SW 1271 (cell line): ENCODE results near the gene TTLL10.
"Not testable (repeated sequence)": the region's sequence is repeated elsewhere in the genome, so short reads cannot be mapped to it uniquely, and the experiment has no call there.

Experiments used
- DNase-seq, 2 experiments: peaks; one replicate each; lab custom pipeline; 2025; lab: John Stamatoyannopoulos, UW

Gene TTLL10

DNA sequence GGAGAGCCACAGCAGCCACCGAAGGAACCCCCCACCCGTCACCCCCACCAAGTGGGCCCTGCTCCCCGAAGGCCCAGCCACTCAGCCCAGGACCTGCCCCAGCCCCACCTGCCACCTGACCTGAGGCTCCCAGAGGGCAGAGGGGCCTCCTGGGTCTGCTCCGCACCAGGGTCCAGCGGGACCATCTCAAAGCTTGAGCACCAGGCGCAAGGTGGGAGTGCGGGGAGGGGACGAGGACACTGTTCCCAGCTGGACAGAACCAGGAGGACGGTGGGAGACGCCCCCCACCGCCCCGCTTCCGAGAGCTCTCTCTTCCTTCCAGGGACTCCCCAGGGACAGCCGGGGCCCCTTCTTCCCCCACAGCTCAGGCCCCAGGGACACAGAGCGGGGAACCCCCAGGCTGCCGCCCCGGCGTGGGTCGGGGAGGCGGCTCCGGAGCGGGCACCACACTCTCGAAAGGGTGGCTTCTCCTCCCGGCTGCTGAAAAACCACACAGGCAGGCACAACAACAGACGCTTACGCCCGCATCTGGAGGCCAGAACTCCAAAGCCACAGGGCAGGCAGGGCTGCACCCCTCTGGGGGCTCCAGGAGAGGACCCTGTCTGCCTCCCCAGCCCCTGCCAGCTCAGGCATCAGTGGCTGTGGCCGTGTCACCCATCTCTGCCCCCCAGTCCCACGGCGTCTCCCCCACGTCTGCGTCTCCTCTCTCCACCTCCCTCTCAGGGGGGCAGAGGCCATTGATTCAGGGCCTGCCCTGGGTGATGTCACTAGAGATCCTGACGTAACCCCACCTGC, 1.9 kb upstream of the TTLL10 start:
- no peak for DNase-seq

DNA sequence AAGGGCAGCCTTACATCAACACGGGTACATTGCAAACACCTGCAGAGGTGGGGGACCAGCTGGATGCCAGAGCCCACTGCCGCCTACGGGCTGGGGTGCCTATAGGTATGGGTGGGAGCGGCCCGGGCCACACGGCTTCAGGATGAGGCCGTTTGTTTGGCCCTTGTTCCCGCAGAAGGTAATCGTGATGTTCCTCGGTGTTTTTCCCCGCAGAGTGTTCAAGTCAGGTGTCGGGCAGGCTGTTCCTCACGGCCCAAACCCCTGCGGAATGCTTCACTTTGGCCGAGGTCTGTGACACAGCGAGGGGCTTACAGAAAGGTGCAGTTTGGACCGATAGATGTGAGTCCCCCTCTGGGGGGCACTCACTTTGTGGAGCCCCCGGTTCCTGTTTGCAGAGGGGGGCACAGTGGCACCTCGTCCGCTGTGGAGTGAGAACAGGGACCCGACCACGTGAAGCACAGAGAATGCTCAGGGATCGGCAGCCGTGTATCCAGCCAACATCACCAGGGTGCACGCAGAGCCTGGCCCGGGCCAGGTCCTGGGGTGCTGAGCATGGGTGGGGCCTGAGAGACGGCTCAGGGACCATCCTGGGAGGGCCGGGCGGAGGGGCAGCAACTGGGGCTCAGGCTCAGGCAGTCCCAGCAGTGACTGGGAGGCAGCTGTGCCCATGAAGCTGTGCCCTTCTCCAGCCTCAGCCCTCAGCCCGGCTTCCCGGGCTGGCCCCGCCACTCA, 453 bp upstream of the TTLL10 start:
- DNase-seq, result no peak

DNA sequence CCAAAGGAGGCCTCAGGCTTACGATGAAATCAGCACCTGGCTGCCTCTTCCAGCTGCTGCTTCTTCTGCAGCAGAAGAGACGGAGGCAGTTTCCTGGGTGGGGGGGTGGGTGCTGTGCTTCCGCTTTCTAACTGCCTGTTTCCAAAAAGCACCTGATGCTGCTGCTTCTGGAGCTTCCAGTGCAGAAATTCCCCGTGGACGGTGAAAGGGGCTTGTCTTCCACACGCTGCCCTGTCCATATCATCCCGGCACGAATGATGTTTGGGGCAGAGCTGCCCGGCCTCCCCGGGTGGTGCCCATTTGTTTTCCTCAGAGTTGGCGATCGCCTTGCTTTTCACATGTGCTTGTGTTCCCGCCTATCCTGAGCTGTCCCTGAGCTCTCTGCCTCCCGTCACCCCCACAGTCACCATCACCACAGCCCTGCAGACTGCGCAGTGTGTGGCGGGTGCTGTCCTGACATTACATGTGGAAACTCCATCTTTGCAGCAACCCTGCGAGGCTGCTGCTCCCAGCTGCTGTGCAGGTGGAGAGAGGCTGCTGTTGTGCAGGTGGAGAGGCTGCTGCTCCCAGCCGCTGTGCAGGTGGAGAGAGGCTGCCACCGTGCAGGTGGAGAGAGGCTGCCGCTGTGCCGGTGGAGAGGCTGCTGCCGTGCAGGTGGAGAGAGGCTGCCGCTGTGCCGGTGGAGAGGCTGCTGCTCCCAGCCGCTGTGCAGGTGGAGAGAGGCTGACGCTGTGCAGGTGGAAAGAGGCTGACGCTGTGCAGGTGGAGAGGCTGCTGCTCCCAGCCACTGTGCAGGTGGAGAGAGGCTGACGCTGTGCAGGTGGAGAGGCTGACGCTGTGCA, 1.8 kb downstream of the TTLL10 start:
- DNase-seq, result no peak

DNA sequence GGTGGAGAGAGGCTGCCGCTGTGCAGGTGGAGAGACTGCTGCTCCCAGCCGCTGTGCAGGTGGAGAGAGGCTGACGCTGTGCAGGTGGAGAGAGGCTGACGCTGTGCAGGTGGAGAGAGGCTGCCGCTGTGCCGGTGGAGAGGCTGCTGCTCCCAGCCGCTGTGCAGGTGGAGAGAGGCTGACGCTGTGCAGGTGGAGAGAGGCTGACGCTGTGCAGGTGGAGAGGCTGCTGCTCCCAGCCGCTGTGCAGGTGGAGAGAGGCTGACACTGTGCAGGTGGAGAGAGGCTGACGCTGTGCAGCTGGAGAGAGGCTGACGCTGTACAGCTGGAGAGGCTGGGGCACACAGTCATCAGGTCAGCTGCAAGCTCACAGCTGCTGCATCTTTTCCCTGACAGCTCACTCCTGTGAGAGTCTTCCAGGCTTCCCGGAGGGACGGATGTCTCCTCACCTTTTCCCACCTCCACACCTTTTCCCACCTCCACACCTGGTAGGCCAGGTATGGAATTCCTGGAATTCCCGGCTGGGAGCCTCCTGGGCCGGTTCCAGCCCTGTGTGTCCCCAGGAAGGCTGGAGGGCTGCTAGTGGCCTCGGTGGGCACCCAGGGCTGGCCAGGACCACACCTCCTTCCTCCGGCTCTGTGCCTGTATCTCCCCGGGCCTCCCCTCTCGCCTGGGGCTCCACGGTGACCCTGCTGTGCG, 2.5 kb downstream of the TTLL10 start:
- DNase-seq, result not testable (repeated sequence)

DNA sequence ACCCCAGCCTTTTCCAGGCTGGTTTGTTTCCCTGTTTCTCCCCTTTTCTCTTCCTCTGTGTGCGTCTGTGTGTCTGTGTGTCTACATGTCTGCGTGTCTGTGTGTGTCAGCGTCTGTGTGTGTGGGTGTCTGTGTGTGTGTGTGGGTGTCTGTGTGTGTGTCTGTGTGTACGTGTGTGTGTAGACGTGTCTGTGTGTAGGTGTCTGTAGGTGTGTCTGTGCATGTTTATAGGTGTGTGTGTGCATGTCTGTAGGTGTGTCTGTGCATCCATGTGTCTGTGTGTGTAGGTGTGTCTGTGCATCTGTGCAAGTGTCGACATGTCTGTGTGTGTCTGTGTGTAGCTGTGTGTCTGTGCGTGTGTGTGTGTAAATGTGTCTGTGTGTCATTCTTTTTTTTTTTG, 3.3 kb downstream of the TTLL10 start:
- no peak for DNase-seq

DNA sequence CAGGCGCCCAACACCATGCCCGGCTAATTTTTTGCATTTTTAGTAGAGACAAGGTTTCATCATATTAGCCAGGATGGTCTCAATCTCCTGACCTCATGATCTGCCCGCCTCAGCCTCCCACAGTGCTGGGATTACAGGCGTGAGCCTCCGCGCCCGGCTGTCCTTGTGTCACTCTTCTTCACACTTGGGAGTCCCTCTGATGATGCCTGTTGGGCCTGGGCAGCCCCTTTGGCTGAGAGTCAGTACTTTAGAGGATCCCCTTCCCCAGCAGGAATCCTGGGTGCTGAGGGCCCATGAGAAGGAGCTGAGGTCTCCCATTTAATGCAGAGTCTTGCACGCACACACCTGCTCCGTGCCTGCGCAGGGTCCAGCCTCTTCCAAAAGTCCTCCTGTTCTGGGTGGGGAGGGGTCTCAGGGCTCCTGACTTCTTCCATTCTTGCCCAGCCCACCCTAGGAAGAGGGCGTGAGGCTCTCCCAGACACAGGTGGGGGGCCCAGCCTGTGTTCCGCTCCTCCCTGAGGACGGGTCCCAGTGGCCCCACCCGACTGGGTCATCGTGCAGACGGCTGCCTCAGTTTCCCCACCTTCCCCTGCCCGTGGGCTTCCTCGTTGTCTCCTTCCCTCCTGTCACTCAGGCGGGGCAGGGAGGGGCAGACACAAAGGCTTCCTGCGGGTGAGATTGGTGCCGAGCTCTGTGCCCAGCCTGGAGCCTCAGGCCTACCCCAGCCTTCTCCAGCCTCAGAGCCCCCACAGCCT, 3.9 kb downstream of the TTLL10 start:
- DNase-seq, result no peak

DNA sequence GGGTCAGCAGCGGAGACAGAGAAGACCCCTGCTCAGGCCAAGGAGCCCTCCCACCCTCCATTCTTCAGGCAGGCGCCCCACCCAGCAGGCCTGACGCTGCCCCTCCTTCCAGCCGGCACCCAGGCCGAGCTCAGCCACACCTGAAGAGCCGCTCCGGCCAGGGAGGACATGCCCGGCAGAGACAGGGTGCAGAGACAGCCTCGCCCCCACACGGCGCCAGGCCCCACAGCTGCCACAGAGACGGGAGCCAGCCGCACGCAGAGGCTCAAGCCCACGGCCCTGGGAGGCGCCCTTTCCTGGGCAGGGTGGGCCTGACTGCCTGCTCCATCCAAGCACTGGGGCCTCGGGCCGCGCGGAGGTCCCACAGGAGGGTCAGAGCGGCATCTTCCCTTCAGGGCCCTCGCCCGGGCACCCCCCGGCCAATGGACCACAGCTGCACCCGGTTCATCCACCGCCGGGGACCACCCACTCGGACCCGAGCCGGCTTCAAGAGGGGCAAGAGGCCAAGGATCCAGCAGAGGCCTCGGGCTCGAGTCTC, 5.2 kb downstream of the TTLL10 start:
- no peak for DNase-seq

DNA sequence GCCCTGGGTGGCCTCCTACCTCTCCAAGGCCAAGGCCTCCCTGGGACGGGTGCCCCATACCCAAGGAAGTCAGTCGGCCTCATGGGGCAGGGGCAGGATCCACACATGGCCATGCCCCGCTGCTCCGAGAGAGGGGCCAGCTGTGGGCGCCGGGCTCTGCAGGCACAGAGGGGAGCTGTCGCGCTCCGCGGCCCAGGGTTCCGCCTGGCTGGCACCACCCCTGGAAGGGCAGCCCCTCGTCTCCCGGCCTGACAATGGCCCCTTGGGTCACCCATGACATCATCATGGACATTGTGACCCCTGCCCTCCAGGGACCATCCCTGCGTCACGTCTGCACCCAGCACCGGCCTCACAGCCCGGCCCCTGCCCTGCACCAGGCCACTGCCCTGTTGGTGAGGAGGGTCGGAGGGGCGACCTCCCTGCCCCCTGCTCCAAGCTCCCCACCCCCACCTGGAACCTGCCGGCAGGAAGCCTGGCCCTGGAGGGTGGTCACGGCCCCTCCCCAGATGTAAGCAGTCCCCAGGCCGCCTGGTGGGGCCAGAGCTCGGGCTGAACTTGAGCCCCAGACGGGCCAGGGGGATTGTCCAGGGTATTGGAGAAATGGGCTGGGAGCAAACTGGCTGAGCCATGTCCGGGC, 5.8 kb downstream of the TTLL10 start:
- no peak for DNase-seq

DNA sequence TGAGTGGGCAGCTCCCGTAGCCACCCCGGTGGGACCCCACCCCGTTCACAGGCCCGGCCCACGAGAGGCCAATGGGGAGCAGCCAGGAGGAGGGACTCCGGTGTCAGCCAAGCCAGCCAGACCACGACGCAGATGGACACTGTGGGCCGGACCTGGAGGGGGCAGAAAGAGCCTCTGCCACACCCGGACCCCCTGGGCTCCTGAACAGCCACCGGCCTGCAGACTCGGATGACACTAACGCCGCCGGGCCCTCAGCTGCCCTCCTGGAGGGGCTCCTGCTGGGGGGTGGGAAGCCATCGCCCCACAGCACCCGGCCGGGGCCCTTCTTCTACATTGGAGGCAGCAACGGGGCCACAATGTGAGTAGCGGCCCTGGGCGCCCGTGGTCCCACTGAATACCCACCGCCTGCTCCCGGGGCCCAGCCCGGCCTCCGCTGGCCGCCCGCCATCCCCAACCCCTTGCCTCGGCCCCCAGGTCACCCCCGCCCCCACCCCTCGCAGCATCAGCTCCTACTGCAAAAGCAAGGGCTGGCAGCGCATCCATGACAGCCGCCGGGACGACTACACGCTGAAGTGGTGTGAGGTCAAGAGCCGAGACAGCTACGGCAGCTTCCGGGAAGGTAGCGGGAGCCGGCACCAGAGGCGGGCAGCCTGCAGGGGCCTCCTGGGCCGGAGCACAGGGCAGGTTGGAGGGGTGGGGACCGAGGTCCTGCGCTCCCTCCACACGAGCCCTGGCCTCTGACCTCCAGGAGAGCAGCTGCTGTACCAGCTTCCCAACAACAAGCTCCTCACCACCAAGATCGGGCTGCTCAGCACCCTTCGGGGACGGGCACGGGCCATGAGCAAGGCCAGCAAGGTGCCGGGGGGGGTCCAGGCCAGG, 6.5 kb downstream of the TTLL10 start:
- no peak for DNase-seq

DNA sequence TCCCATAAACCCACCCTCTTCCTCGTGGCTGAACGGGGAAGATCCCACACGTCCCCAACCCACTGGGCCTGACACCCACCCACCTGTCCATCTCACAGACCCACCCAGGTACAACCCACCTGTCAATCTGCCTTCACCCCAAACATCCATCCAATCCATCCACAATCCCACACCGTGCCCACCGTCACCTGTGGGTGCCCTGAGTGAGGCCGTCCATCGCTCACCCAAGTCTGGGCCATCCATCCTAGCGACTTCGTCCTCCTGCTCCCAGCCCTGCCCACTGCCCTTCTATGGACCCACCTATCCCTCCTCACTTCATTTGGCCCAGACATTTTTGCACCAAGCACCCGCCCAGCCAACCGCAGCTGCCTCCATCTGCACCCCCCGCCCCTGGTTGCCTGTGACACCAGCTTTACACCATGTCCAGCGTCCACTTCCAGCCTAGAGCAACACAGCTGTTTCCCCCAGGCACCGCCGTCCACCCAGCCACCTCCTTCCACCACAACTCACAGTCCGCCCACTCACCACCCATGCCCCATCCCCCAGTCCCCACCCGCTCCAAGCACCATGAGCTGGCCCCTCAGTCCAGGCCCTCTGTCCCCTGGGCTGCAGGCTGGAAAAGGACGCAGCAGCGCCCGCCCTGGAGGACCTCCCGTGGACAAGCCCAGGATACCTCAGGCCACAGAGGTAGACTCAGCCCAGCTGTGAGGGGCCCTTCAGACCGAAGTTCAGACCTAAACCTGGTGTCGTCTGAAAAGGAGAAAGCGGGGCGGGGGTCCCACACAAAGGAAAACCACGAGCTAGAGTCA, 7.7 kb downstream of the TTLL10 start:
- DNase-seq, result no peak

DNA sequence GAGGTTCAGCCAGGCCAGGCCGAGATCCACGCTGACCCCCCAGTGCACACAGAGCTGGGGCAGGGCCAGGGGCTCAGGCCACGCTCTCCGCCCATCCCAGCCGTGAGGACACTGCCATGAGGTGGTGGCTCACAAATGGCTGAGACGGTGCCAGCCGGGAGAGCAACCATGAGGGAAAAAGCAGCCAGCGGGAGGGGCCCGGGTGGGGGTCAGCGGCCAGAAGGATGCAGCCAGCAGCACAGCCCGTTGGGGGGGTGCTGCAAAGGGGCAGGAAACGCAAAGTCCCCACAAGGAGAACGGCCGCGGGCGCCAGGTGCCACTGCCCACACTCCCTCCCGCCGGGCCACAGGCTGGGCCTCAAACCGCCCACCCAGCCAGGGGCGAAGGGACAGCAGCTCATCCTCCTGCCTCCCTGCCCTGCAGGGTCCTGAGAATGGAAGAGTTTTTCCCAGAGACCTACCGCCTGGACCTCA, 8.3 kb downstream of the TTLL10 start:
- DNase-seq, result no peak

DNA sequence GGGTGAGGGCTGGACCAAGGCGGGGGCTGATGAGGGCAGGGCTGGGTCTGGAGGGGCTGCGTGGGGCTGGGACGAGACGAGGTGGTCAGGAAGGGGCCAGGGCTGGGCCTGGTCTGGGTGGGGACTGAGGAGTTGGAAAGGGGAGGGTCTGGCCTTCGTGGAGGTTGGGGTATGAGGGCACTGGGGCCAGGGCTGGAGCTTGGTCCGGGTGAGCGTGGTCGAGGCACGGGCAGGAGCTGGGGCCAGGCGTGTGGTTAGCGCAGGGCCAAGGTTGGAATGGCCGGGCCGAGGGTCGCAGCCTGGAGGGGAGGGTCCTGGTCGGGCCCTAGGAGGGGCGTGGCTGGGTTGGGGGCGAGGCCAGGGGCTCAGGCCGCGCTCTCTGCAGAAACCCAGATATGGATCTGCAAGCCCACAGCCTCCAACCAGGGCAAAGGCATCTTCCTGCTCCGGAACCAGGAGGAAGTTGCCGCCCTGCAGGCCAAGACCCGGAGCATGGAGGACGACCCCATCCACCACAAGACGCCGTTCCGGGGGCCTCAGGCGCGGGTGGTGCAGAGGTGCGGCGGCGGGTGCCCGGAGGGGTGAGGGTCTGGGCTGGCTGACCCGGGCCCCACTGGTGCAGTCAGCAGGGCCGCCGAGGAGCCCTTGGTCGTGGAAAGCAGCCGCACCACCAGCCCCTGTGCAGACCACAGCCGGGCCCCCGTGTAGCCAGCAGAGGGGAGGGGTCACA, 9.0 kb downstream of the TTLL10 start:
- no peak for DNase-seq

DNA sequence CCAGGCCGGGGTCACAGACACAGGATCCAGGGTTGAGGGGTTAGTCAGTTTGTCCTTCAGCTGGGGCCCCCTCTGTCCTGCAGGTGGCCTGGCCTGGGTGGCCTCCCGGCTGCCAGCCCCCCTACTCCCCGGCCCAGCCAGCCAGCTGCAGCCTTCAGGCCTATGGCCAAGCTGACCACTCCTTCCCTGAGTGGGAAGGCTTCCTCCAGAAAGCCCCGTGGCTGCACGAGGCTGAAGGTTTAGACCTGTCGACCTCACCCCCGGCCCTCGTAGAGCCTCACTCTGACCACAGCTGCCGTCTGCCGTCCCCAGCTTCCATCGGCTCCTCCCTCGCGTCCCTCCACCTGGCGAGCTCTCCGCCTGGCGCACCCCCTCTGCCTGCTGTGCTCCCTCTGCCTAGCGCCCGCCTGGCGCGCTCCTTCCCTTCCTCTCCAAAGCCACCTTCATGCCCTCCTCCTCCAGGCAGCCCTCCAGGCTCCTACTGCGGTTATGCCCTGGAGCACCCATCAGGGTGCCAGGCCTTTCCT, 9.6 kb downstream of the TTLL10 start:
- no peak for DNase-seq

DNA sequence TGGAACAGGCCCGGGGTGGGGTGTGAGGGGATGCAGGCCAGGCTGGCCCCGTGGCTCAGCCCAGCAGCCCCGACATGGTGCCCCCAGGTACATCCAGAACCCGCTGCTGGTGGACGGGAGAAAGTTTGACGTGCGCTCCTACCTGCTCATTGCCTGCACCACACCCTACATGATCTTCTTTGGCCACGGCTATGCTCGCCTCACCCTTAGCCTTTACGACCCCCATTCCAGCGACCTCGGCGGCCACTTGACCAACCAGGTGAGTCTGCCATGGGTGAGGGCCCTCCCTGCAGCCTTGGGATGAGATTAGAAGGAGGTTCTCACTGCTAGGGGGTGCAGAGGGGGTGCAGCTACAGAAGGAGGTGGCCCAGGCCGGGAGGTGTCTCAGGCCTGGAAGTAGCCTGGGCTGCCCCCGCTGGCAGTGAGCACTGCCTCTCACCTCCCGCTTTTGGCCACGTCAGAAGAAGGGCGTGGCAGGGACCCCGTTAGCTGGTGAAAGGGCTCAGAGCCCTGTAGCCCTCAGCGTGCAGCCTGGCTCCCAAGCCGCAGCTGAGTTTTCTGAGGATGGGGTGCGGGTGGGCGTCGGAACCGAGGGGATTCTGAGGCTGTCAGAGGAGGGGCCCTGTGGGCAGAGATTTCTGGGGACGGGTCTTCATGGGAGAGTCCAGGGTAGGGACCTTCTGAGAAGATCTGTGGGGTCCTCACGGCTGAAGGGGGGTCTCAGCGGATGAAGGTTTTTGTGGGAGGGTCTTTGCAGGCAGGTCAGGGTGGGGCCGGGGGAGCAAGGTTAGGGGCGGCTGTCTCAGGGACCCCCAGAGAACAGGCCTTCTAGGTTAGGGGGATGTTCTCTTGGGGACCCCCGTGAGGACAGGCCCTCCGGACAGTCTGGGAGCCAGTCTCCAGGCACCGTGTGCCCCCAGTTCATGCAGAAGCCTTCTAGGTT, 10.4 kb downstream of the TTLL10 start:
- DNase-seq, result no peak

DNA sequence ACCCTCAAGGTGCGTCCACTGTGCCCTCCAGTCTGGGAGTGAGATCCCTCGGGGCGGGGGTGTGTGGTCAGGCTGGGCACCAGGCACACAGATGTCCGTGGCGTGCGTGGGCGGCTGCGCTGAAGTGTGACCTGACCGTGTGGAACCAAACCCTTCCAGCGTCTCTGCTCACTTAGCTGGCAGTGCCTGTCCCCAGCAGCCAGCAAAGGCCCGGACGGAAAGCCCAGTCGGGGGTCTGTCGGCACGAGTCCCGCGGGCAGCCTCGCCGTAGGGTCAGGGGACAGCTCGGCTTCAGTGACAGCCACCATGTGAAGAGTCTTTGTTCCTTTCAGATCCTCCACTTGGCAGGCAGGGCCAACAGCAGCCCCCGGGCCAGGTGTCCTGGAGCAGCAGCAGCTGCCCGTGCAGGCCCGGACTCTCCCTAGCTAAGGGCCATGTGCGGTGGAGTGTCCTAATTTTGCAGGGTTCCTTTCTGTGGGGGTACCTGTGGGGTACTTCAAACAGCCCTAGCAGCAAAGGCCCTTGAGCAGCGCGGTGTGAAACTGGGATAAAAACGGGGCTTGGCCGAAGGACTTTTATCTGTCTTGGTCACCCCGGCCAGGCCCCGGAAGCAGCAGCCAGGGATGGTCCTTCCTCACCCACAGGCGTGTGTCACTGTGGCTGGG, 11.6 kb downstream of the TTLL10 start:
- DNase-seq, result no peak

DNA sequence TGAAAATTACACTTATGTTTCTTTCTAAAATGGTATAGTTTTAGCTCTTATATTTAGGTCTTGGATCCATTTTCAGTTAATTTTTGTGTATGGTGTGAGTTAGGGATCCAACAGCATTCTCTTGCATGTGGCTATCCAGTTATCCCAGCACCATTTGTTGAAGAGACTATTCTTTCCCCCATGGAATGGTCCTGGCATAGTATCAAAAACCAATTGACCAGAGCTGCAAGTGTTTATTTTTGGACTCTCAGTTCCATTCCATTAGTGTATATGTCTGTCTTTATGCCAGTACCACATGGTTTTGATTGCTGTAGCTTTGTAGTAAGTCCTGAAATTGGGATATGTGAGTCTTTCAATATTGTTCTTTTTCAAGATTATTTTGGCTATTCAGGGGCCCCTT, 14.3 kb downstream of the TTLL10 start:
- no peak for DNase-seq
